Omental fat pad (tissue), 4 donors: Measurements from ENCODE around the gene KLRC2. TPM values are rescaled to one million over a fixed set of nuclear protein-coding genes. Genes with fewer than 3 reads are reported as not detected.
"Not testable (repeated sequence)": the region's sequence is repeated elsewhere in the genome, so short reads cannot be mapped to it uniquely, and the experiment has no call there.

Experiments
- ATAC-seq: fragments of 150-250 bp; one replicate; pipeline ENCODE4 v1.9.1; 2016; ENCODE audit warnings: mild to moderate bottlenecking, moderate library complexity; ENCODE audit not compliant: low FRiP score
- DNase-seq: peaks from one replicate; pipeline ENCODE4 v3.0.0-alpha.2; 2019; ENCODE audit warnings: low spot score
- total RNA-seq, 4 donors: library from RNA; depleted of rRNA; stranded (reverse); fragments of >200 nt; gene quantifications; one replicate each; pipeline ENCODE4 v1.1.0, GENCODE V29; 2016
- TF ChIP-seq, protein P1 (sequence below), 3 donors: fragments of 450-650 bp; IDR thresholded peaks; one replicate each; pipeline ENCODE4 v1.5.1; 2016 to 2017; ENCODE audit warnings: antibody characterized with exemption in 3 of 3, mild to moderate bottlenecking in 3 of 3, moderate library complexity in 2 of 3

KLRC2 gene
- total RNA-seq, 4 donors from 2014 or later: 0.37 to 0.72 (median 0.69) TPM; not detected in 1

DNA sequence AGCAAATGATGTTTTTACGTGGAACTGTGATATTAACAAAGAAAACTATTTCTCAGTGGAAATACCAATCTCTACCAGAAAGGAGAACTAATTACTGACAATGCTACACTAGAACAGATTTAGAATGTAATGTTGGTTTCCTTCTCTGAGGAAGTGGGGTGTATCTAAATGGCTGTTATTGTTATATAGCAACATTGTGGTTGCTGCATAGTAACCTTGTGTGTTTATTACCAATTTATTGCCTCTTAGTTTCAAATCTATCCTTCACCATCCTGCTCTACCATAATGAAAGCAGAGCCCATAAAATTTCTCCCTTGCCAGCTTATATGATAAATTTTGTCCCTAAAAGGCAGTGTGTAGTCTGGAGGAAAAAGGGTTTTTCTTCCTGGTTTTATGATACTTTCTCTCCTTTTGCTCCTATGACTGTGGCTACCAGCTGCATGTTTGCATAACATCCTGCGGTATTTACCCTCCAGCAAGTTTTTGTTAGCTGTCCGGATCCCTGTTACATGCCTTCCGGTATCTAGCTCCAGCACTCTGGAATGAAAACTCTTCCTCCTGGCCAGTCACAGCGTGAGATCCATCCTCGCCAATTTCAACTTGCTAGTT is 40.3 kb downstream of the KLRC2 start:
- TF ChIP-seq, protein P1, sequence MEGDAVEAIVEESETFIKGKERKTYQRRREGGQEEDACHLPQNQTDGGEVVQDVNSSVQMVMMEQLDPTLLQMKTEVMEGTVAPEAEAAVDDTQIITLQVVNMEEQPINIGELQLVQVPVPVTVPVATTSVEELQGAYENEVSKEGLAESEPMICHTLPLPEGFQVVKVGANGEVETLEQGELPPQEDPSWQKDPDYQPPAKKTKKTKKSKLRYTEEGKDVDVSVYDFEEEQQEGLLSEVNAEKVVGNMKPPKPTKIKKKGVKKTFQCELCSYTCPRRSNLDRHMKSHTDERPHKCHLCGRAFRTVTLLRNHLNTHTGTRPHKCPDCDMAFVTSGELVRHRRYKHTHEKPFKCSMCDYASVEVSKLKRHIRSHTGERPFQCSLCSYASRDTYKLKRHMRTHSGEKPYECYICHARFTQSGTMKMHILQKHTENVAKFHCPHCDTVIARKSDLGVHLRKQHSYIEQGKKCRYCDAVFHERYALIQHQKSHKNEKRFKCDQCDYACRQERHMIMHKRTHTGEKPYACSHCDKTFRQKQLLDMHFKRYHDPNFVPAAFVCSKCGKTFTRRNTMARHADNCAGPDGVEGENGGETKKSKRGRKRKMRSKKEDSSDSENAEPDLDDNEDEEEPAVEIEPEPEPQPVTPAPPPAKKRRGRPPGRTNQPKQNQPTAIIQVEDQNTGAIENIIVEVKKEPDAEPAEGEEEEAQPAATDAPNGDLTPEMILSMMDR (IDR thresholded peaks at IDR 0.05): no peak
- DNase-seq (no peak), ATAC-seq (no peak)

DNA sequence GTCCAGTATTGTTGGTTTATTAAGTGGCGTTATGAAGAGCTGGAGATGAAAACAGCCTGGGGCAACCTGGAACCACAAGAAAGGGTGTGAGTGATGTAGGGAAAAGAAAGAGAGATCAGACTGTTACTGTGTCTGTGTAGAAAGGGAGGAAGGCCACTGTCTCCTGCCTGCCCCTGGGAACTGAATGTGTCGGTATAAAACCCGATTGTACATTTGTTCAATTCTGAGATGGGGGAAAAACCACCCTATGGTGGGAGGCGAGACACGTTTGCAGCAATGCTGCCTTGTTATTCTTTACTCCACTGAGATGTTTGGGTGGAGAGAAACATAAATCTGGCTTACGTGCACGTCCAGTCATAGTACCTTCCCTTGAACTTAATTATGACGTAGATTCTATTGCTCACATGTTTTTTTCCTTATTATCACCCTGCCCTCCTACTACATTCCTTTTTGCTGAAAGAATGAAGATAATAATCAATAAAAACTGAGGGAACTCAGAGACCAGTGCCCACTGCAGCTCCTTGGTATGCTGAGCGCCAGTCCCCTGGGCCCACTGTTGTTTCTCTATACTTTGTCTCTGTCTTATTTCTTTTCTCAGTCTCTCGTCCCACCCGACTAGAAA is 41.2 kb downstream of the KLRC2 start:
- not testable (repeated sequence) for ATAC-seq, DNase-seq

DNA sequence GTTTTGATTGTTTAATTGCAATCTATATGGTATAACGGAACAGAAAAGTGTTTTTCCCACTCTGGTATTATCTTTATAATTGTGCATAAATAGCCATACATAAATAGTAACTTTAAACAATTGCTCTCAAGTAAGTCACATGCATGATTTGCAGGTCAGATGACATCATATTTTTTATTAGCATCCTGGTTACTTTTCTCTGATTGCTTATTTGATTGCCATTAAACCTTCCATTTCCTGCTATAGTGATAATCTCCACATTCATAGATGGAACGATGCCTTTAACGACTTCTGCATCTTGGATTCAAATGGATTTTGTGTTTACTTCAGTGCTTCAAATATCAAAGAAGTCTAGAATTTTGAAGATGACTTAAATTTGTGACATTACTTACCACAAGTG is 42.5 kb downstream of the KLRC2 start:
- TF ChIP-seq, protein P1 (IDR thresholded peaks at IDR 0.05): no peak
- no peak for ATAC-seq
- no peak for DNase-seq

DNA sequence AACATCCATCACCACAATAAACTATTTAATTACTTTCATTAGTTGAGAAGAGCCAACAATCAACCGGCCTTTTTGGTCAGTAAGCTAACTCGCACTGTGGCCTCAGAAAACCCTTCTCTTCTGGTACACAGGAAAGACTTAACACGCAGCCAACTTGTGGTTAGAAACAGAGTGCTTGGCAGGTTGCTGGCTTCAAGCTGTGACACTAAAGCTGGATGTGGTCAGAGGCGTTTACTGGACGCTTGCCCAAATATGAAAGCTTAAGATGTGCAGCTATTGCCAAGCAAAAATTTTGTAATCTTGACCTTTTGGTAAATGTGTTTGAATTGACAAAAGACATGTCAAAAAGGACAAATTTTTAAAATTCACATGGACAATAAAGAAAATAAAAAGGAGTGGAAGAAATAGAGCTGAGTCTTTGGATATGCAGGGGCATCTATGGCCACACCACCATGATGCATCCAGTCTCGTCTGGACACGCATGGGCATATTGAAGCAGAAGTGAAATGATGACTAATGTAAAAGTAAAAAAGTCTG is 43.3 kb downstream of the KLRC2 start:
- DNase-seq (no peak), ATAC-seq (no peak)
- TF ChIP-seq, protein P1 (IDR thresholded peaks at IDR 0.05): no peak

DNA sequence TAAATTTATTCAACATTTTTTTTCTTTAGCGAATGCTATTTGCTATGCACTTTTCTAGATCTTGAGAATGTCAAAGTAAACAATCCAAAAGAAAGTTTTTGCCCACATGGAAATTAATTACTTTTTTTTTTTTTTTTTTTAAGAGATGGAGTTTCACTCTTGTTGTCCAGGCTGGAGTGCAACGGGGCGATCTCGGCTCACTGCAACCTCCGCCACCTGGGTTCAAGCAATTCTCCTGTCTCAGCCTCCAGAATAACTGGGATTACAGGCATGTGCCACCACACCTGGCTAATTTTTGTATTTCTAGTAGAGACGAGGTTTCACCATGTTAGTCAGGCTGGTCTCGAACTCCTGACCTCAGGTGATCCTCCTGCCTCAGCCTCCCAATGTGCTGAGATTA is 44.8 kb downstream of the KLRC2 start:
- ATAC-seq, DNase-seq: not testable (repeated sequence)

DNA sequence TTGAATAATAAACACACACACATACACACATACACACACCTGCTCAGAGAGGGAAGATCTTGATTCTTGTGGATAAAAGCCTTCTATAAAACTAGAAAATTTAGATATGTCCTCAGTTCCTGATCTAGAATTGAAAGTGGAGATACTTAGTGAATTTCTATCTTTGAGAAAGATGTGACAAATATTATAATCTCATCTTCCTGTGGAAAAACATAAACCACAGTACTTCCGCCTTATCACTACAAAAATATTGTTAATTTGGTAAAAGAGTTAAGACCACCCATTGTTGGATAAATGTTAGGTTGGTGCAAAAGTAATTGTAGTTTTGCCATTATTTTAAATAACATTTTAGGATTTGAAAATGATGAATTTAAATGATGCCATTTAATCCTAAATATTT is 45.9 kb downstream of the KLRC2 start, which contains the start of gene KLRK1:
Gene KLRK1 (minus strand): TSS at position 138 of the 400 bp plus-strand sequence. CDS start 1,231 bp downstream, outside the sequence.
- DNase-seq (no peak), ATAC-seq (no peak)
- TF ChIP-seq, protein P1 (IDR thresholded peaks at IDR 0.05): no peak

DNA sequence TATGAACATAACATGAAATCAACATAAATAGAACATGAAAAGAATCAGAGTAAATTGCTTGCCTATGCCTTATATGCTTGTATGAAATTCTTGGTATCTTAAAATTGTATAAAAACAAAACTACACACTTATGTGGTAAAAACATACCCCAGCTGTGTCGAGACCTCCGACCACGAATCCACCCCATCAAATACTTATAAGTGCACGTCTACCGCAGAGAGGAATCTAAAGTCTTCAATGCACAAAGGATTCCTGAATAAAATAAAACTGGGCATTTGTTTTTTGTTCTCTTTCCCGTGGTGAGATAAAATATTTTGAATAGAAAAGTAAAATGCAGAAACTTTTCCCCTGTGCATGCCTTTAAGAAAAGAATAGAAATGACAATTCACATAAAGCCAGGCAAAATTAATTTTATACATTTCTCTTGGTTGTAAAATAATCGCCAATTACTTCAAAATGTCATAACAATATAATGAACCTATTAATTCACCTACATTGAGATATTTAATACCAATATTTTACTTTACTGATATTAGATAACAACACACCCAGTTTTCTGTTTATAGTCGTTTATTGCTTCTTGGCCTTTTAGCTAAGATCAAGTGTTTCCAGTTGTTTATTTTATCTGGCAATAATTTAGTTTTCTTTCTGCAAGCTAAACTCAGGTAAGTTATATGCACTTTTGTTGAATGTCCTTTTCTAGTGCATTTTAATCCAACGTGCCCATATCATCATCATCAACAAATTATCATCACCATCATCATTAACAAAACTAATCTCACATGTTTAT is 47.0 kb downstream of the KLRC2 start:
- DNase-seq: no peak
- TF ChIP-seq, protein P1 (IDR thresholded peaks at IDR 0.05): no peak
- no peak for ATAC-seq

DNA sequence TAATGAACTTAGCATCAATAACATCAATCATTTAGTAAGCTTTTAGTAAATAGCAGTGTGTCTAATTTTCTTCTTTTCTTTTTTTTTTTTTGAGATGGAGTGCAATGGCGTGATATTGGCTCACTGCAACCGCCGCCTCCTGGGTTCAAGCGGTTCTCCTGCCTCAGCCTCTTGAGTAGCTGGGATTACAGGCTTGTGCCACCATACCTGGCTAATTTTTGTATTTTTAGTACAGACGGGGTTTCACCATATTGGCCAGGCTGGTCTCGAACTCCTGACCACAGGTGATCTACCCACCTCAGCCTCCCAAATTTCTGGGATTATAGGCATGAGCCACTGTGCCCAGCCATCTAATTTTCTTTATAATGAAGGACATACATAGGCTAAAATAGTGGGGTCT is 48.3 kb downstream of the KLRC2 start:
- not testable (repeated sequence) for DNase-seq, ATAC-seq
